NCI-H2107 (cell line): ENCODE measurements around the gene COQ4.
"Not testable (repeated sequence)": the region's sequence is repeated elsewhere in the genome, so short reads cannot be mapped to it uniquely, and the experiment has no call there.

Source experiments
- DNase-seq: peaks from one replicate; lab custom pipeline; 2025; lab: John Stamatoyannopoulos, UW

COQ4 gene

GRCh38 chr9:128298535-128299482 lies 23.8 kb upstream of the COQ4 start:
- DNase-seq: no peak

- DNase-seq: no peak
Measured at GRCh38 chr9:128304136-128304970, 18.3 kb upstream of the COQ4 start.

- no peak for DNase-seq
Measured at GRCh38 chr9:128304971-128305288, 17.7 kb upstream of the COQ4 start.

DNA sequence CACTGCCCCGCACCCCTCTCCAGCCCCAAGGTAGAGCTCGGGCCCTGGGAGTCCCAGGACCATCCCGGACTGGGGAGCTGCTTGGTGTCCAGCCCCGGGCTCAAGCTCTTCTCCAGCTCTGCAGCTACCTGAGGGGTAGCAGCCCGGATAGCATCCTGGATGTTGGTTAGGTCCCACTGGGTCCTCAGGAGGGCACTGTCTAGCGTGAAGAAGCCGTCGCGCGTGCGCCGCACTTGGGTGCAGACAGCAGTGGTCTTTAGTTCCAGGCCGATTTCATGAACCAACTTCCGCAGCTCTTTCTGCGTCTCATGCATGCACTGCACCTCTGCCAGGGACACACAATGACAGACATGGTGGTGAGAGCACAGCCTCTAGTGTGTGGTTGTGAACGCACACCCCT lies 13.1 kb upstream of the COQ4 start:
- DNase-seq: no peak

DNA sequence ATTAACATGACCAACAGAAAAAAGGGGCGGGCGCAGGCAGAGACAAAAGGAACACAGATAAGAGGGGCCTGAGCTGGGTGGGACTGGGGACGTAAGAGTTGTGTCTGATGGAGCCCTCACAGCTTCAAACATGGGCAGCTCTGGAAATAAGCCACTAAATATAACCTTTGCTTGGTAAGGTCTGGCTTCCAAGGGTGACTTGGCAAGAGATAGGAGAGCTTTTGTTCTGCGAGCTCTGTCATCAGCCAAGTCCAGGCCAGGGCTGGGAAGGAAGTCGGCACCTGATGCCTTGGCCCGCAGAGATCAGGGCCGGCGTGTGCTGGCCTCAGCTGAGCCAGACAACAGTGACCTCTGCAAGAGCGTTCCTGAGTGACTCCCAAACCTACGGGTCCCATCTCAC lies 12.2 kb upstream of the COQ4 start:
- no peak for DNase-seq

GRCh38 chr9:128314697-128315096 lies 7.9 kb upstream of the COQ4 start:
- DNase-seq: no peak

DNA sequence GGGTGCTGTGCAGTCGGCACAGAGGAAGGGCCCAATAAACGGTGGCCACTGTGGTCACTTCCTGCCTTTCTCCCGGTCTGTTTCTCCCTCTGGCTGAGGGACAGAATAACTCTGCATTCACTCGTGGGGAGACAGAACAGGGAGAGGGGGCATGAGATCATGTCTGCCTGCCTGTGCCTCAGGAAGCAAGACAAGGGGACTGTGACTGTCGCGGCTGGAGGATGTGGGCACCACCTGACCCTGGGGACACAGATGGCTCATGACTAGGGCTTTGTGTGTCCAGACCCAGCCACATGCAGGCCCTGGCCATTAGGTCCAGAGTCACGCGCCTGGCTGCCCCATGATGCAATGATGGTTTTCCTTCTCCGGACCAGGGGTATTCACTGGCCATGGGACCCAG lies 6.2 kb upstream of the COQ4 start:
- no peak for DNase-seq

DNA sequence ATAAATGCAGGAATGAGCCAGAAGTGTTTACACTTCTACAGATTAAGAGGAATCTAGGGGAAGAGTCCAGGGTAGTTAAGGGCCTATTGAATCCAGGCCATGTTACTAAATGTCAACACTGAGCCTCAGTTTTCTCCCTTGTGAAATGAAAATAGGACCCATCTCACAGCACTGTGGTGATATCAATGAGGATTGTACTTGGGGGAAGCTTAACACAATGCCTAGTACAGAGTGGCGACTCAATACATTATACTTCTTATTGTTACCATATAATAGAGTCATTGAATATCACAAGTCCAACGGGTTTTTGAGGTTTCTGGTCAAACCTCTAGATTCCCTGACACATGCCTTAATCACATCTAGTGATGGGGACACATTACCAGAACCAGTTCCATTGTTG lies 5.0 kb upstream of the COQ4 start:
- DNase-seq: no peak

DNA sequence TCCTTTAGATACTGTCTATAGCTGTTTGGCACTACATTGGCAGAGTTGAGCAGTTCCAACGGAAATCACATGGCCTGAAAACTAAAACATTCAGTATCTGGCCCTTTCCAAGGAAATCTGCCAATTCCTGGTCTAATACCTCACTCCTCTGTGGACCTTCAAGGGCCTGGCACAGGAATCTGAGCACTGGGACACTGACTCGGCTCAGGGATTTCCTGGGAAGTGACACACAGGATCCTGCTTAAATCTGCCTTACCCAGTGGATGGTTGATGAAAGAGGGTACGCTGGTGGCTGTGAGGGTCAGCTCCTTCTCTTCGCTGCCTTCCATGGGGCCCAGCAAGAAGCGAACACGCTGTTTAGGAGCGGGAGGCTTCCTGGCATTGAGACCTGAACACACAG lies 1.3 kb upstream of the COQ4 start:
- no peak for DNase-seq

DNA sequence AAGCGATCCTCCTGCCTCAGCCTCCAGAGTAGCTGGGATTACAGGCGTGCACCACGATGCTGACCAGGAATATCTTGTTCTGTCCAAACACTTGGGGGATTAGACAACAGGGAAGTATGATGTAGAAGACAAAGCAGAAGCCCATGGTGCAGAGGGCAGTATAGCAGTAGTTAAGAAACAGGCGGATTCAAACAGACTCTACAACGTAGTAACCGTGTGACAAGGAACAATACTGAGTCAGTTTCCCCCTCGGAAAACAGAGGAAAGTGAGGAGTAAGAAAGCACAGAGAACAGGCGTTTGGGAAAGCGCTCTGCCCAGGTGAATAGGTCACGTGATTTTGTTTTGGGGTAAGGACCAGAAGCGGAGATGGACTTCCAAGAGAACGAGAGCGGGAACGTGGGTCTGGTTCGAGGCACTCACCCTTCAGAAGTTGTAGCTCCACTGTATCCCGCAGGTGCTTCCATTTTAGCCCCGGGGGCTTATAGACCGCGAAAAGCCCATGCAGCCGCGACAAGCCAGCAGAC lies 698 bp upstream of the COQ4 start:
- DNase-seq: no peak

GRCh38 chr9:128323212-128323730 lies 632 bp downstream of the COQ4 start:
- no peak for DNase-seq

GRCh38 chr9:128323791-128324190 lies 1.2 kb downstream of the COQ4 start:
- no peak for DNase-seq

DNA sequence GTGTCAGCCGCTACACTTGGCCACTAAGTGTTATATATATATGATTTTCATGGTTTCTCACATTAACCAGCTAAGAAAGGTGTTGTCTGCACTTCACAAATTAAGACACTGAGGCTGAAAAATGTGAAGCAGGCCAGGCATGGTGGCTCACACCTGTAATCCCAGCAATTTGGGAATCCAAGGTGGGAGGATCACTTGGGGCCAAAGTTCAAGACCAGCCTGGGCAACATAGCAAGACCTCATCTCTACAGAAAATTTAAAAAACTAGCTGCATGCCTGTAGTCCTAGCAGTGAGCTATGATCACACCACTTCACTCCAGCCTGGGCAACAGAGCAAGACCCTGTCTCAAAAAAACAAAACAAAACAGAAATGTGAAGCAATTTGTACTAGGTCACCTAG lies 1.8 kb downstream of the COQ4 start:
- no peak for DNase-seq

- no peak for DNase-seq
Measured at GRCh38 chr9:128325629-128326028, 3.0 kb downstream of the COQ4 start.

DNA sequence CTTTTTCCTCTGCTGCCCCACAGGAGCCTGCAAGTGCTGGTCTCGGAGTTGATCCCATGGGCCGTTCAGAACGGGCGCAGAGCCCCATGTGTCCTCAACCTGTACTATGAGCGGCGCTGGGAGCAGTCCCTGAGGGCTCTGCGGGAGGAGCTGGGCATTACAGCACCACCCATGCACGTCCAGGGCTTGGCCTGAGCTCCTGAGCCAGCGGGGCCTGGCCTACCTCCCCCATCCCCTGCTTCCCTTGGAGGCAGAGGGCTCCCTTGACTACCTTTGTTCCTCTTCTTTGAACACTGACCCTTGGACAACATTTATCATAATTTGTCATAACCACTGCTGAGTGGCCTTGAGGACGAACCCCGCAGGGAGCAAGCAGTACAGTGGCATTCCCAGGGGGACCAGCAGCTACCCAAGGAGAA lies 10.8 kb downstream of the COQ4 start:
- no peak for DNase-seq

DNA sequence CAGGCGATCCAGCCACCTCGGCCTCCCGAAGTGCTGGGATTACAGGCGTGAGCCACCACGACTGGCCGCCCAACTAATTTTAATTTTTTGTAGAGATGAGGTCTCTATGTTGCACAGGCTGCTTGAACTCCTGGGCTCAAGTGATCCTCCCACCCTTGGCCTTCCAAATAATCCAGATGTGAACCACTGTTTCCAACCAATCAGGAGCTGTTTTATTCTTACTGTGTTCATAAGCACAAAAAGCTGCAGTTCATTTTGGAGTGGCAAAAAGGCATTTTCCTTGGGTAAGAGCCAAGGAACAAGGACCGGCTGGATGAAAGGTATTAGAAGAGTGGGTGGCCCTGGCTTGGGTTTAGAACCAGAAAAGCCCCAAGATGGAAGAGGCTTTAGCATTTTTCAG lies 12.5 kb downstream of the COQ4 start:
- no peak for DNase-seq

GRCh38 chr9:128335914-128336313 lies 13.3 kb downstream of the COQ4 start:
- no peak for DNase-seq

- no peak for DNase-seq
Measured at GRCh38 chr9:128337936-128338335, 15.3 kb downstream of the COQ4 start.

DNA sequence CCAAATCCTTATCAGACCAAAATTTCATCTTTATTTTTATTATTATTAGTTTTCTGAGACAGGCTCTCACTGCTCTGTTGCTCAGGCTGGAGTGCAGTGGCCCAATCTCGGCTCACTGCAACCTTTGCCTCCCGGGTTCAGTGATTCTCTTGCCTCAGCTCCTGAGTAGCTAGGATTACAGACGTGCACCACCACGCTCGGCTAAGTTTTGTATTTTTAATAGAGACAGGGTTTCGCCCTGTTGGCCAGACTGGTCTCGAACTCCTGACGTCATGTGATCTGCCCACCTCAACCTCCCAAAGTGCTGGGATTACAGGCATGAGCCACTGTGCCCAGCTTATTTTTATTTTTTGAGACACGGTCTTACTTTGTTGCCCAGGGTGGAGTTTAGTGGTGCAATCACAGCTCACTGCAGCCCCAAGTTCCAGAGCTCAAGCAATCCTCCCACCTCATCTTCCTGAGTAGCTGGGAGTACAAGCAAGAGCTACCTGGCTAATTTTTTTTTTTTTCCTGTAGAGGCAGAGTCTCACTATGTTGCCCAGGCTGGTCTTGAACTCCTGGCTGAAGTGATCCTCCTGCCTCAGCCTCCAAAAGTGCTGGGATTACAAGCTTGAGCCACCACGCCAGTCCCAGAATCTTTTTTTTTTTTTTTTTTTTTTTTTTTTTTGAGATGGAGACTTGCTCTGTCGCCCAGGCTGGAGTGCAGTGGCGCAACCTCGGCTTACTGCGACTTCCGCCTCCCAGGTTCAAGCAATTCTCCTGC lies 16.4 kb downstream of the COQ4 start:
- not testable (repeated sequence) for DNase-seq

GRCh38 chr9:128339761-128340690 lies 17.4 kb downstream of the COQ4 start, which contains the start of gene SLC27A4:
Gene SLC27A4 (plus strand): TSS chr9:128340527. CDS start chr9:128343133, 2,606 bp downstream.
- peak; percentile 49 for DNase-seq
